ENCODE data around the gene LRWD1. TPM values are rescaled to one million over a fixed set of nuclear protein-coding genes. Genes with fewer than 3 reads are reported as not detected.
"Not testable (repeated sequence)": the region's sequence is repeated elsewhere in the genome, so short reads cannot be mapped to it uniquely, and the experiment has no call there.

Gene LRWD1
- total and polyA plus RNA-seq, 9 of the 15 experiments (the other 6 are each of a cell fraction or from before 2014, with no cell fraction given): 0.61 to 66.0 (median 33.2) TPM

- H3K79me2 ChIP-seq (ENCODE audit: control insufficient read depth, insufficient read depth, low read length); BruUV-seq (replicated peaks); H3K27ac ChIP-seq (ENCODE audit: extremely low read depth, low read depth, low read length); H3K36me3 ChIP-seq (ENCODE audit: control insufficient read depth, insufficient read depth, low read length); DNase-seq (ENCODE audit: extremely low read depth in 1 of 4, low spot score in 3 of 4); FAIRE-seq; H3K4me2 ChIP-seq (ENCODE audit: insufficient read depth, low read length); CTCF ChIA-PET (ENCODE audit: low intra/inter-chr PET ratio); intact Hi-C loops (cut with micrococcal nuclease); H3K27me3 ChIP-seq (ENCODE audit: control insufficient read depth in 2 of 2, insufficient read depth in 2 of 2, low read length in 2 of 2); in situ Hi-C loops (cut with MboI); H2AFZ ChIP-seq (ENCODE audit: low read depth, low read length); H3K9me1 ChIP-seq (ENCODE audit: control insufficient read depth, insufficient read depth, low read length); H3K4me1 ChIP-seq (replicated peaks in 1 of 2; ENCODE audit: control insufficient read depth in 2 of 2, insufficient read depth in 2 of 2, low read length in 2 of 2); H3K9ac ChIP-seq (ENCODE audit: insufficient read depth in 1 of 2, low read depth in 2 of 2, low read length in 2 of 2); ATAC-seq; H3K4me3 ChIP-seq; H3K9me3 ChIP-seq (replicated peaks; ENCODE audit: control insufficient read depth, insufficient read depth, low read depth, low read length); POLR2A ChIA-PET; H4K20me1 ChIP-seq (replicated peaks; ENCODE audit: control insufficient read depth, insufficient read depth, low read length): not testable (repeated sequence)
- WGBS (ENCODE audit: insufficient coverage, low coverage, missing lambda C conversion rate): no CpG with 5 or more reads among the region's 15 CpGs
These were observed 50.3 kb downstream of the LRWD1 start for GRCh38 chr7:102514881-102515721.

GRCh38 chr7:102515889-102516288 lies 51.1 kb downstream of the LRWD1 start:
- intact Hi-C loops (cut with micrococcal nuclease); BruUV-seq (replicated peaks); DNase-seq (ENCODE audit: extremely low read depth in 1 of 4, low spot score in 3 of 4); H3K9ac ChIP-seq (ENCODE audit: insufficient read depth in 1 of 2, low read depth in 2 of 2, low read length in 2 of 2); ATAC-seq; H3K27ac ChIP-seq (ENCODE audit: extremely low read depth, low read depth, low read length); H4K20me1 ChIP-seq (replicated peaks; ENCODE audit: control insufficient read depth, insufficient read depth, low read length); in situ Hi-C loops (cut with MboI); H3K9me1 ChIP-seq (ENCODE audit: control insufficient read depth, insufficient read depth, low read length); H2AFZ ChIP-seq (ENCODE audit: low read depth, low read length); H3K4me1 ChIP-seq (replicated peaks in 1 of 2; ENCODE audit: control insufficient read depth in 2 of 2, insufficient read depth in 2 of 2, low read length in 2 of 2); FAIRE-seq; CTCF ChIA-PET (ENCODE audit: low intra/inter-chr PET ratio); H3K4me2 ChIP-seq (ENCODE audit: insufficient read depth, low read length); H3K79me2 ChIP-seq (ENCODE audit: control insufficient read depth, insufficient read depth, low read length); POLR2A ChIA-PET; H3K9me3 ChIP-seq (replicated peaks; ENCODE audit: control insufficient read depth, insufficient read depth, low read depth, low read length); H3K36me3 ChIP-seq (ENCODE audit: control insufficient read depth, insufficient read depth, low read length); H3K4me3 ChIP-seq; H3K27me3 ChIP-seq (ENCODE audit: control insufficient read depth in 2 of 2, insufficient read depth in 2 of 2, low read length in 2 of 2): not testable (repeated sequence)
- no CpG with 5 or more reads among the region's 3 CpGs for WGBS (ENCODE audit: insufficient coverage, low coverage, missing lambda C conversion rate)

GRCh38 chr7:102516951-102517350 lies 52.2 kb downstream of the LRWD1 start:
- BruUV-seq (replicated peaks); H3K4me2 ChIP-seq (ENCODE audit: insufficient read depth, low read length); FAIRE-seq; H3K27ac ChIP-seq (ENCODE audit: extremely low read depth, low read depth, low read length); CTCF ChIA-PET (ENCODE audit: low intra/inter-chr PET ratio); H3K9ac ChIP-seq (ENCODE audit: insufficient read depth in 1 of 2, low read depth in 2 of 2, low read length in 2 of 2); in situ Hi-C loops (cut with MboI); DNase-seq (ENCODE audit: extremely low read depth in 1 of 4, low spot score in 3 of 4); H3K4me1 ChIP-seq (replicated peaks in 1 of 2; ENCODE audit: control insufficient read depth in 2 of 2, insufficient read depth in 2 of 2, low read length in 2 of 2); H3K4me3 ChIP-seq; POLR2A ChIA-PET; H2AFZ ChIP-seq (ENCODE audit: low read depth, low read length); intact Hi-C loops (cut with micrococcal nuclease); H4K20me1 ChIP-seq (replicated peaks; ENCODE audit: control insufficient read depth, insufficient read depth, low read length); H3K9me1 ChIP-seq (ENCODE audit: control insufficient read depth, insufficient read depth, low read length); ATAC-seq; H3K27me3 ChIP-seq (ENCODE audit: control insufficient read depth in 2 of 2, insufficient read depth in 2 of 2, low read length in 2 of 2); H3K9me3 ChIP-seq (replicated peaks; ENCODE audit: control insufficient read depth, insufficient read depth, low read depth, low read length); H3K79me2 ChIP-seq (ENCODE audit: control insufficient read depth, insufficient read depth, low read length); H3K36me3 ChIP-seq (ENCODE audit: control insufficient read depth, insufficient read depth, low read length): not testable (repeated sequence)
- WGBS (ENCODE audit: insufficient coverage, low coverage, missing lambda C conversion rate): no CpG with 5 or more reads among the region's 10 CpGs

Measured in K562 (cell line).